Stomach smooth muscle (tissue), 2 donors: ENCODE data around the gene CARD11.
"Not testable (repeated sequence)": the region's sequence is repeated elsewhere in the genome, so short reads cannot be mapped to it uniquely, and the experiment has no call there.

Experiments
- H3K27ac ChIP-seq: one replicate; pipeline ENCODE4 v1.7.0; 2013; ENCODE audit warnings: mild to moderate bottlenecking, low read length, inconsistent platforms
- H3K27me3 ChIP-seq, 2 donors: one replicate each; pipeline ENCODE4 v1.7.0; 2013; ENCODE audit warnings: low read length in 2 of 2; ENCODE audit not compliant: insufficient read depth in 2 of 2, control insufficient read depth in 1 of 2
- H3K36me3 ChIP-seq, 2 donors: one replicate each; pipeline ENCODE4 v1.7.0; 2013; ENCODE audit warnings: low read length in 2 of 2; ENCODE audit not compliant: control insufficient read depth in 2 of 2, insufficient read depth in 2 of 2
- H3K4me1 ChIP-seq: one replicate; pipeline ENCODE4 v1.7.0; 2013; ENCODE audit warnings: low read length; ENCODE audit not compliant: control insufficient read depth, insufficient read depth
- H3K4me3 ChIP-seq, 2 donors: one replicate each; pipeline ENCODE4 v1.7.0; 2013; ENCODE audit warnings: low read length in 2 of 2
- H3K9ac ChIP-seq, 2 donors: one replicate each; pipeline ENCODE4 v1.7.0; 2013; ENCODE audit warnings: low read length in 2 of 2, mild to moderate bottlenecking in 1 of 2
- H3K9me3 ChIP-seq, 2 donors: one replicate each; pipeline ENCODE4 v1.7.0; 2013; ENCODE audit warnings: low read length in 2 of 2; ENCODE audit not compliant: control insufficient read depth in 2 of 2
- donor health status: healthy.
- donor health status: Pancreatic carcinoma.

Gene CARD11

GRCh38 chr7:2926120-2926895 lies 117.4 kb downstream of the CARD11 start:
- H3K4me3 ChIP-seq, result no peak overlapping the region
- H3K27ac ChIP-seq, result no peak overlapping the region
- no peaks in the 10 kb centered on the region for H3K9me3 ChIP-seq
- no peaks in the 10 kb centered on the region for H3K36me3 ChIP-seq
- H3K27me3 ChIP-seq, result peaks cover 6 to 23% of the 10 kb centered on the region in 2 donors
- no peak overlapping the region for H3K9ac ChIP-seq
- no peaks in the 10 kb centered on the region for H3K4me1 ChIP-seq

- Histone ChIP-seq H3K36me3 (no peaks in the 10 kb centered on the region), H3K9ac (no peak overlapping the region), H3K27me3 (peaks cover 6 to 21% of the 10 kb centered on the region in 2 donors)
Measured at GRCh38 chr7:2924866-2925840, 118.5 kb downstream of the CARD11 start.

GRCh38 chr7:2923886-2924574 lies 119.6 kb downstream of the CARD11 start:
- no peaks in the 10 kb centered on the region for H3K4me1 ChIP-seq
- no peaks in the 10 kb centered on the region for H3K9me3 ChIP-seq
- H3K4me3 ChIP-seq, result no peak overlapping the region
- H3K27ac ChIP-seq, result no peak overlapping the region
- peaks cover 6 to 17% of the 10 kb centered on the region in 2 donors for H3K27me3 ChIP-seq
- H3K9ac ChIP-seq, result no peak overlapping the region
- no peaks in the 10 kb centered on the region for H3K36me3 ChIP-seq

More at GRCh38 chr7:2924866-2925840, 118.5 kb downstream of the CARD11 start:
- Histone ChIP-seq H3K27ac (no peak overlapping the region), H3K4me1 (no peaks in the 10 kb centered on the region), H3K4me3 (no peak overlapping the region), H3K9me3 (no peaks in the 10 kb centered on the region)

GRCh38 chr7:2923291-2923781 lies 120.3 kb downstream of the CARD11 start:
- H3K9me3 ChIP-seq, result no peaks in the 10 kb centered on the region
- H3K9ac ChIP-seq, result no peak overlapping the region
- no peaks in the 10 kb centered on the region for H3K36me3 ChIP-seq
- no peak overlapping the region for H3K4me3 ChIP-seq
- no peaks in the 10 kb centered on the region for H3K4me1 ChIP-seq
- peaks cover 6 to 11% of the 10 kb centered on the region in 2 donors for H3K27me3 ChIP-seq
- no peak overlapping the region for H3K27ac ChIP-seq

- peaks cover 6 to 10% of the 10 kb centered on the region in 2 donors for H3K27me3 ChIP-seq
- no peaks in the 10 kb centered on the region for H3K36me3 ChIP-seq
- no peaks in the 10 kb centered on the region for H3K4me1 ChIP-seq
- no peaks in the 10 kb centered on the region for H3K9me3 ChIP-seq
- H3K9ac ChIP-seq, result no peak overlapping the region
- H3K27ac ChIP-seq, result no peak overlapping the region
- H3K4me3 ChIP-seq, result no peak overlapping the region
Measured at GRCh38 chr7:2922866-2923265, 120.8 kb downstream of the CARD11 start.

- H3K27ac ChIP-seq, result no peak overlapping the region
- peaks cover 6 to 10% of the 10 kb centered on the region in 2 donors for H3K27me3 ChIP-seq
- H3K4me1 ChIP-seq, result no peaks in the 10 kb centered on the region
- no peak overlapping the region for H3K9ac ChIP-seq
- no peaks in the 10 kb centered on the region for H3K36me3 ChIP-seq
- H3K4me3 ChIP-seq, result no peak overlapping the region
- H3K9me3 ChIP-seq, result no peaks in the 10 kb centered on the region
Measured at GRCh38 chr7:2922348-2922691, 121.3 kb downstream of the CARD11 start.

- Histone ChIP-seq H3K9me3 (no peaks in the 10 kb centered on the region), H3K4me3 (no peak overlapping the region), H3K27me3 (peaks cover 6 to 10% of the 10 kb centered on the region in 2 donors), H3K27ac (no peak overlapping the region), H3K9ac (no peak overlapping the region), H3K4me1 (no peaks in the 10 kb centered on the region), H3K36me3 (no peaks in the 10 kb centered on the region)
Measured at GRCh38 chr7:2921653-2922347, 121.9 kb downstream of the CARD11 start.

- Histone ChIP-seq H3K27ac (no peak overlapping the region), H3K9me3 (no peaks in the 10 kb centered on the region), H3K27me3 (peaks cover 6 to 10% of the 10 kb centered on the region in 2 donors), H3K4me1 (no peaks in the 10 kb centered on the region), H3K36me3 (no peaks in the 10 kb centered on the region), H3K4me3 (no peak overlapping the region), H3K9ac (no peak overlapping the region)
Measured at GRCh38 chr7:2920956-2921652, 122.6 kb downstream of the CARD11 start.

- H3K4me3 ChIP-seq, H3K9me3 ChIP-seq, H3K36me3 ChIP-seq, H3K27ac ChIP-seq, H3K4me1 ChIP-seq, H3K27me3 ChIP-seq, H3K9ac ChIP-seq: not testable (repeated sequence)
Measured at GRCh38 chr7:2920480-2920879, 123.2 kb downstream of the CARD11 start.
